BE2C (cell line): ENCODE results near the gene MTMR4.

Experiments used
- DNase-seq: peaks from one replicate; pipeline ENCODE4 v3.0.0-alpha.2; 2020
- H3K27me3 ChIP-seq: fragments of 250-450 bp; sonication (Bioruptor Pico); 2 replicates; pipeline ENCODE4 v1.5.1; 2020; ENCODE audit warnings: mild to moderate bottlenecking
- H3K36me3 ChIP-seq: fragments of 250-450 bp; sonication (Bioruptor Pico); 2 replicates; pipeline ENCODE4 v1.5.1; 2020; ENCODE audit warnings: mild to moderate bottlenecking
- H3K4me1 ChIP-seq: fragments of 250-450 bp; sonication (Bioruptor Pico); 2 replicates; pipeline ENCODE4 v1.5.1; 2020
- H3K4me3 ChIP-seq: 2 replicates; pipeline ENCODE4 v1.5.1; 2011; ENCODE audit warnings: low read depth, low read length
- H3K9me3 ChIP-seq: fragments of 250-450 bp; sonication (Bioruptor Pico); 2 replicates; pipeline ENCODE4 v1.5.1; 2020
- CTCF ChIP-seq: IDR thresholded peaks from 2 replicates; pipeline ENCODE4 v1.5.1; 2012; ENCODE audit warnings: mild to moderate bottlenecking, low read depth, low read length

Gene MTMR4

GRCh38 chr17:58539698-58540097, 25.3 kb upstream of the MTMR4 start:
- DNase-seq, result no peak
- H3K4me3 ChIP-seq, result no peak overlapping the region

GRCh38 chr17:58538811-58539409, 24.5 kb upstream of the MTMR4 start:
- H3K4me1 ChIP-seq, result no peaks in the 10 kb centered on the region
- TF ChIP-seq CTCF, result no peak
- no peak overlapping the region for H3K4me3 ChIP-seq
- H3K9me3 ChIP-seq, result no peaks in the 10 kb centered on the region
- H3K36me3 ChIP-seq, result no peaks in the 10 kb centered on the region
- H3K27me3 ChIP-seq, result peaks cover 5% of the 10 kb centered on the region
- no peak for DNase-seq

More at GRCh38 chr17:58539698-58540097, 25.3 kb upstream of the MTMR4 start:
- Histone ChIP-seq H3K4me1 (no peaks in the 10 kb centered on the region), H3K36me3 (no peaks in the 10 kb centered on the region), H3K9me3 (no peaks in the 10 kb centered on the region; the same call in 1 of the 2 replicates), H3K27me3 (peaks cover 12% of the 10 kb centered on the region)
- TF ChIP-seq CTCF, result no peak

- Histone ChIP-seq H3K9me3 (no peaks in the 10 kb centered on the region), H3K4me1 (no peaks in the 10 kb centered on the region), H3K4me3 (no peak overlapping the region), H3K36me3 (no peaks in the 10 kb centered on the region), H3K27me3 (peaks cover 3% of the 10 kb centered on the region)
- DNase-seq, result no peak
- no peak for TF ChIP-seq CTCF
Observed at GRCh38 chr17:58537266-58537665, 22.8 kb upstream of the MTMR4 start.

- Histone ChIP-seq H3K4me3 (no peak overlapping the region), H3K4me1 (no peaks in the 10 kb centered on the region)
- TF ChIP-seq CTCF, result no peak
Observed at GRCh38 chr17:58536542-58536941, 22.1 kb upstream of the MTMR4 start.

GRCh38 chr17:58535431-58535830, 21.0 kb upstream of the MTMR4 start:
- Histone ChIP-seq H3K4me3 (no peak overlapping the region), H3K4me1 (no peaks in the 10 kb centered on the region), H3K27me3 (peaks cover 8% of the 10 kb centered on the region), H3K36me3 (no peaks in the 10 kb centered on the region), H3K9me3 (no peaks in the 10 kb centered on the region)
- no peak for TF ChIP-seq CTCF
- no peak for DNase-seq

More at GRCh38 chr17:58536542-58536941, 22.1 kb upstream of the MTMR4 start:
- Histone ChIP-seq H3K36me3 (no peaks in the 10 kb centered on the region), H3K9me3 (no peaks in the 10 kb centered on the region), H3K27me3 (peaks cover 7% of the 10 kb centered on the region)
- DNase-seq, result no peak

GRCh38 chr17:58534901-58535421, 20.5 kb upstream of the MTMR4 start:
- no peaks in the 10 kb centered on the region for H3K9me3 ChIP-seq
- H3K4me3 ChIP-seq, result no peak overlapping the region
- no peaks in the 10 kb centered on the region for H3K36me3 ChIP-seq
- no peak for DNase-seq
- no peaks in the 10 kb centered on the region for H3K4me1 ChIP-seq
- TF ChIP-seq CTCF, result no peak
- H3K27me3 ChIP-seq, result peaks cover 8% of the 10 kb centered on the region
